ENCODE measurements around the gene CARD19. TPM values are rescaled to one million over a fixed set of nuclear protein-coding genes. Genes with fewer than 3 reads are reported as not detected.
A peak's percentile ranks its signal among the peaks of the same experiment; 100 is the strongest.

Gene CARD19
- total and polyA plus RNA-seq, 9 of the 15 experiments (the other 6 are each of a cell fraction or from before 2014, with no cell fraction given), result 0.90 to 34.9 (median 14.6) TPM

- 71% methylated on average over 7 of the region's 8 CpGs for WGBS (ENCODE audit: insufficient coverage, low coverage, missing lambda C conversion rate)
- POLR2A ChIA-PET, result interaction anchor here (0.6 to 1.1 kb wide), 3 partner anchors 14 to 62 kb away, joined by 3 to 4 read pairs (median 4); partner anchors contain the start of gene CARD19
- Histone ChIP-seq H3K9me3 (replicated peaks; ENCODE audit: control insufficient read depth, insufficient read depth, low read depth, low read length) (no peaks in the 10 kb centered on the region), H3K27ac (ENCODE audit: extremely low read depth, low read depth, low read length) (no peak overlapping the region), H3K4me1 (replicated peaks in 1 of 2; ENCODE audit: control insufficient read depth in 2 of 2, insufficient read depth in 2 of 2, low read length in 2 of 2) (peaks cover 30 to 51% of the 10 kb centered on the region in 2 experiments), H3K36me3 (ENCODE audit: control insufficient read depth, insufficient read depth, low read length) (no peaks in the 10 kb centered on the region), H3K4me3 (no peak overlapping the region), H3K79me2 (ENCODE audit: control insufficient read depth, insufficient read depth, low read length) (peaks cover 24% of the 10 kb centered on the region), H3K4me2 (ENCODE audit: insufficient read depth, low read length) (no peak overlapping the region), H2AFZ (ENCODE audit: low read depth, low read length) (peak overlapping the region; percentile 80), H3K9me1 (ENCODE audit: control insufficient read depth, insufficient read depth, low read length) (no peaks in the 10 kb centered on the region), H4K20me1 (replicated peaks; ENCODE audit: control insufficient read depth, insufficient read depth, low read length) (no peaks in the 10 kb centered on the region), H3K27me3 (ENCODE audit: control insufficient read depth in 2 of 2, insufficient read depth in 2 of 2, low read length in 2 of 2) (peaks cover 11 to 18% of the 10 kb centered on the region in 2 experiments), H3K9ac (ENCODE audit: insufficient read depth in 1 of 2, low read depth in 2 of 2, low read length in 2 of 2) (peak overlapping the region in 1 of 2 experiments; percentile 62; a peak in 2 of 4 replicates)
- FAIRE-seq, result no peak
- TF ChIP-seq NFIX (CRISPR knock-in tag; IDR thresholded peaks at IDR 0.05; ENCODE audit: low read depth) (no peak), NELFE (IDR thresholded peaks at IDR 0.05; ENCODE audit: insufficient read depth, insufficient read length) (no peak), C11orf30 (IDR thresholded peaks at IDR 0.05; ENCODE audit: low read depth) (no peak), XRCC4 (IDR thresholded peaks at IDR 0.05; ENCODE audit: extremely low read depth, insufficient read depth, insufficient read length) (no peak), MGA (IDR thresholded peaks at IDR 0.05) (no peak), ZNF444 (CRISPR knock-in tag; IDR thresholded peaks at IDR 0.05) (no peak), DIDO1 (tag; IDR thresholded peaks at IDR 0.05; ENCODE audit: low read depth) (no peak), CHD1 (IDR thresholded peaks at IDR 0.05; ENCODE audit: low read length) (no peak)
- intact Hi-C loops (cut with micrococcal nuclease) (no loop called here), in situ Hi-C loops (cut with MboI) (no loop called here)
- no TSS peak for BruUV-seq (replicated peaks)
- CTCF ChIA-PET (ENCODE audit: low intra/inter-chr PET ratio), result no interaction called here
- 0 out of 3 replicates have a peak, but pooled peaks have one; percentile 10 for ATAC-seq
- DNase-seq (ENCODE audit: extremely low read depth in 1 of 4, low spot score in 3 of 4), result peak in 1 of 4 experiments; percentile 19
Measured at GRCh38 chr9:93057042-93057702, 38.8 kb upstream of the CARD19 start.

Data from K562 (cell line).